ENCODE measurements around the gene TMEM254. TPM values are rescaled to one million over a fixed set of nuclear protein-coding genes. Genes with fewer than 3 reads are reported as not detected.
A peak's percentile ranks its signal among the peaks of the same experiment; 100 is the strongest.

TMEM254 gene
- polyA plus RNA-seq, 2 of the 4 experiments (the other 2 are of a cell fraction), result 20.4 to 38.9 TPM

GRCh38 chr10:80126876-80127275 lies 48.4 kb downstream of the TMEM254 start:
- ChIA-PET POLR2A (no interaction called here), CTCF (no interaction called here)
- TF ChIP-seq MYC (IDR thresholded peaks at IDR 0.05; ENCODE audit: borderline replicate concordance, low read length) (no peak), CEBPB (IDR thresholded peaks at IDR 0.05) (no peak), SREBF2 (IDR thresholded peaks at IDR 0.05) (no peak), NR3C1 (IDR thresholded peaks at IDR 0.05) (no peak), RFX5 (IDR thresholded peaks at IDR 0.05) (no peak), EP300 (IDR thresholded peaks at IDR 0.05) (no peak), ZNF302 (CRISPR knock-in tag; IDR thresholded peaks at IDR 0.05) (no peak), HOXB13 (CRISPR knock-in tag; IDR thresholded peaks at IDR 0.05; ENCODE audit: low read depth) (no peak)
- TF ChIP-seq, protein P1, sequence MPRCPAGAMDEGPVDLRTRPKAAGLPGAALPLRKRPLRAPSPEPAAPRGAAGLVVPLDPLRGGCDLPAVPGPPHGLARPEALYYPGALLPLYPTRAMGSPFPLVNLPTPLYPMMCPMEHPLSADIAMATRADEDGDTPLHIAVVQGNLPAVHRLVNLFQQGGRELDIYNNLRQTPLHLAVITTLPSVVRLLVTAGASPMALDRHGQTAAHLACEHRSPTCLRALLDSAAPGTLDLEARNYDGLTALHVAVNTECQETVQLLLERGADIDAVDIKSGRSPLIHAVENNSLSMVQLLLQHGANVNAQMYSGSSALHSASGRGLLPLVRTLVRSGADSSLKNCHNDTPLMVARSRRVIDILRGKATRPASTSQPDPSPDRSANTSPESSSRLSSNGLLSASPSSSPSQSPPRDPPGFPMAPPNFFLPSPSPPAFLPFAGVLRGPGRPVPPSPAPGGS (IDR thresholded peaks at IDR 0.05), result no peak
- H3K27ac ChIP-seq, result no peak overlapping the region
- DNase-seq (ENCODE audit: low read depth in 1 of 2, low spot score in 1 of 2) (no peak), FAIRE-seq (no peak), ATAC-seq (peak; percentile 45 to 47; a peak in 3 of 6 replicates)
- H3K4me1 ChIP-seq, result no peaks in the 10 kb centered on the region
- H3K9me3 ChIP-seq, result no peaks in the 10 kb centered on the region
- H3K4me3 ChIP-seq, result no peak overlapping the region
- H3K4me2 ChIP-seq, result no peak overlapping the region
- WGBS (ENCODE audit: missing lambda C conversion rate), result 65% methylated on average over 4 of the region's 4 CpGs

DNA sequence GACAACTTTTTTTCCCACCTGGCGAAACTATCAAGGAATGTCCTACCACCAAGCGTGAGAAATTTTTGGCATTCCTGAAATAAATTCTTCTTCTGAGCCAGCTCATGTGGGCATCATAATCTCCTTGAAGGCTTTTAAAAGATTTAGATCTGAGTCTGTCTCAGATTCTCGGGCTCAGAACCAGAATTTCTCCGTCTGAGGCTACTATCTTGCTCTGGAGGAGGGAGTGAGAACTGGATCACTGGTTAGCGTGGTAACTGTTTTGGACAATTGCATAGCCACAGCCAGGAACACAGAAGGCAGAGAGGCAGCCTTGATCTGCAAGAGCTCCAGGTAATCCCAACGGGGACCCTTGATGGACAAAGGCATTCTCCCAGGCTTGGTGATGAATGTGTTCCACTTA lies 53.0 kb downstream of the TMEM254 start:
- TF ChIP-seq CEBPB (IDR thresholded peaks at IDR 0.05) (no peak), RAD21 (conservative IDR thresholded peaks at IDR 0.05 in 1 of 2, IDR thresholded peaks at IDR 0.05 in 1 of 2) (no peak), BHLHE40 (IDR thresholded peaks at IDR 0.05; ENCODE audit: low read depth, low read length) (no peak), KDM5A (IDR thresholded peaks at IDR 0.05) (no peak), SMC3 (IDR thresholded peaks at IDR 0.05) (no peak), NFE2L2 (conservative IDR thresholded peaks at IDR 0.05; ENCODE audit: low read length) (no peak), NR3C1 (IDR thresholded peaks at IDR 0.05) (no peak), KDM1A (IDR thresholded peaks at IDR 0.05; ENCODE audit: low read depth) (no peak), REST (IDR thresholded peaks at IDR 0.05) (no peak), ELK1 (IDR thresholded peaks at IDR 0.05; ENCODE audit: low read depth, low read length) (no peak), RARB (CRISPR knock-in tag; IDR thresholded peaks at IDR 0.05) (no peak), HMGXB4 (CRISPR knock-in tag; IDR thresholded peaks at IDR 0.05; ENCODE audit: borderline replicate concordance) (no peak), POLR2AphosphoS2 (conservative IDR thresholded peaks at IDR 0.05; ENCODE audit: low read length) (no peak), TP53 (CRISPR knock-in tag; IDR thresholded peaks at IDR 0.05) (no peak), E2F6 (IDR thresholded peaks at IDR 0.05; ENCODE audit: borderline replicate concordance, low read depth) (no peak), SREBF2 (IDR thresholded peaks at IDR 0.05) (no peak), MAZ (IDR thresholded peaks at IDR 0.05; ENCODE audit: borderline replicate concordance, low read depth, low read length) (no peak)
- TF ChIP-seq, protein P1 (IDR thresholded peaks at IDR 0.05), result no peak
- H3K27ac ChIP-seq, result no peak overlapping the region
- H3K4me2 ChIP-seq, result no peak overlapping the region
- ChIA-PET POLR2A (no interaction called here), CTCF (interaction anchor here (1.1 to 4.7 kb wide), 4 partner anchors 12 to 129 kb away, joined by 3 to 27 read pairs (median 3); no protein-coding TSS in a partner anchor)
- no peak for FAIRE-seq
- WGBS (ENCODE audit: missing lambda C conversion rate), result 76% methylated on average over 6 of the region's 6 CpGs
- 0 out of 3 replicates have a peak, but pooled peaks cover 9% of the 10 kb centered on the region for H3K4me1 ChIP-seq
- ATAC-seq, result no peak
- H3K9me3 ChIP-seq, result no peaks in the 10 kb centered on the region
- no peak for DNase-seq (ENCODE audit: low read depth in 1 of 2, low spot score in 1 of 2)
- no peak overlapping the region for H3K4me3 ChIP-seq
